K562 (cell line): ENCODE data around the gene ITPK1.

Experiments
- CTCF ChIP-seq, 3 experiments: IDR thresholded peaks in 2 of 3; conservative IDR thresholded peaks in 1 of 3; 2 replicates each; pipeline ENCODE4 v1.5.1; 2011 to 2012; ENCODE audit warnings: low read length in 3 of 3, mild to moderate bottlenecking in 3 of 3, control low read depth in 2 of 3, improper control_type of control experiment in 1 of 3, inconsistent platforms in 1 of 3, low read depth in 1 of 3, mixed read lengths in 1 of 3, moderate library complexity in 1 of 3; ENCODE audit not compliant: insufficient read depth in 2 of 3
- FOXK1 ChIP-seq: sonication (generic); formaldehyde crosslinking; IDR thresholded peaks from 2 replicates; pipeline ENCODE4 v1.8.0; 2022; ENCODE audit warnings: missing genetic modification reagents, mild to moderate bottlenecking, borderline replicate concordance
- JUN ChIP-seq, 2 experiments: sonication (generic) in 1 of 2; formaldehyde crosslinking in 1 of 2; IDR thresholded peaks; 2 replicates each; pipeline versions ENCODE4 v1.6.1 to v1.8.0; 2012 to 2022; ENCODE audit warnings: borderline replicate concordance in 2 of 2, mild to moderate bottlenecking in 2 of 2, improper control_type of control experiment in 1 of 2, low read depth in 1 of 2, low read length in 1 of 2, missing genetic modification reagents in 1 of 2
- NR3C1 ChIP-seq: sonication (generic); formaldehyde crosslinking; IDR thresholded peaks from 2 replicates; pipeline ENCODE4 v1.8.1; 2022; ENCODE audit warnings: missing genetic modification reagents
- POLR2AphosphoS5 ChIP-seq: IDR thresholded peaks from 2 replicates; pipeline ENCODE4 v1.6.1; 2011; ENCODE audit warnings: mild to moderate bottlenecking, low read depth, low read length, moderate library complexity; ENCODE audit not compliant: control insufficient read depth, insufficient read depth
- PRDM10 ChIP-seq: fragments of 450-650 bp; IDR thresholded peaks from 2 replicates; pipeline ENCODE4 v1.6.1; 2018; ENCODE audit not compliant: partially characterized antibody
- PREB ChIP-seq: sonication (generic); formaldehyde crosslinking; IDR thresholded peaks from 2 replicates; pipeline ENCODE4 v1.8.1; 2023; ENCODE audit warnings: mild to moderate bottlenecking, missing genetic modification reagents
- SIN3A ChIP-seq, 2 experiments: fragments of 150-350 bp in 1 of 2; IDR thresholded peaks; 2 replicates each; pipeline ENCODE4 v1.6.1; 2011 to 2016; ENCODE audit warnings: borderline replicate concordance in 2 of 2, low read depth in 2 of 2, low read length in 2 of 2, mild to moderate bottlenecking in 2 of 2, moderate library complexity in 2 of 2; ENCODE audit not compliant: control insufficient read depth in 1 of 2
- SREBF2 ChIP-seq: sonication (generic); formaldehyde crosslinking; IDR thresholded peaks from 2 replicates; pipeline ENCODE4 v1.4.0; 2020; ENCODE audit warnings: mild to moderate bottlenecking, missing genetic modification reagents
- ZNF124 ChIP-seq: sonication (generic); formaldehyde crosslinking; IDR thresholded peaks from 2 replicates; pipeline ENCODE4 v1.8.1; 2022; ENCODE audit warnings: missing genetic modification reagents
- ZNF197 ChIP-seq: fragments of 200-800 bp; sonication (Bioruptor generic); IDR thresholded peaks from 2 replicates; pipeline ENCODE4 v1.6.1; 2016; ENCODE audit warnings: low read depth, missing genetic modification characterization, missing compliant biosample characterization
- ZNF780A ChIP-seq: fragments of 250-450 bp; sonication (Bioruptor Pico); IDR thresholded peaks from 2 replicates; pipeline ENCODE4 v1.5.0; 2021; ENCODE audit warnings: mild to moderate bottlenecking

GRCh38 chr14:92984082-92984788 lies 131.5 kb downstream of the ITPK1 start:
- no peak for TF ChIP-seq SIN3A (IDR thresholded peaks at IDR 0.05; ENCODE audit: borderline replicate concordance in 2 of 2, control insufficient read depth in 1 of 2, low read depth in 2 of 2, low read length in 2 of 2)
- no peak for TF ChIP-seq ZNF780A (CRISPR knock-in tag)
- no peak for TF ChIP-seq PREB (CRISPR knock-in tag)
- no peak for TF ChIP-seq SREBF2
- TF ChIP-seq PRDM10: no peak
- no peak for TF ChIP-seq CTCF (IDR thresholded peaks at IDR 0.05 in 2 of 3, conservative IDR thresholded peaks at IDR 0.05 in 1 of 3; ENCODE audit: insufficient read depth in 2 of 3, low read depth in 1 of 3, low read length in 3 of 3)
- TF ChIP-seq POLR2AphosphoS5: no peak
- TF ChIP-seq JUN (IDR thresholded peaks at IDR 0.05; ENCODE audit: borderline replicate concordance, low read depth, low read length): no peak
- no peak for TF ChIP-seq JUN (CRISPR knock-in tag; IDR thresholded peaks at IDR 0.05; ENCODE audit: borderline replicate concordance)
- no peak for TF ChIP-seq FOXK1 (CRISPR knock-in tag)
- TF ChIP-seq ZNF197 (CRISPR knock-in tag): no peak
- no peak for TF ChIP-seq ZNF124 (CRISPR knock-in tag)
- no peak for TF ChIP-seq NR3C1 (CRISPR knock-in tag)
